HEK293 (cell line): ENCODE results near the gene BOK.

ENCODE experiments used
- CTCF ChIA-PET: fragments of 350-600 bp; formaldehyde crosslinking; extraction: SDS; loops from one replicate; lab custom pipeline; 2021; ENCODE audit warnings: antibody characterized with exemption; lab: Yijun Ruan, JAX
- POLR2A ChIA-PET: fragments of 300-600 bp; formaldehyde crosslinking; extraction: SDS; loops from one replicate; lab custom pipeline; 2020; ENCODE audit warnings: antibody characterized with exemption, inconsistent platforms; lab: Yijun Ruan, JAX
- H3K27ac ChIP-seq: fragments of 200-500 bp; sonication (Bioruptor generic); 2 replicates; pipeline ENCODE4 v1.5.1; 2014; ENCODE audit warnings: low read depth, low read length, control low read depth, inconsistent platforms; ENCODE audit errors: extremely low read depth
- H3K36me3 ChIP-seq, 2 experiments: fragments of 200-500 bp in 1 of 2; sonication (Bioruptor generic) in 1 of 2; 1 replicate in 1 of 2; 2 replicates in 1 of 2; pipeline ENCODE4 v1.5.1; 2014 to 2017; ENCODE audit warnings: inconsistent platforms in 2 of 2, low read length in 2 of 2; ENCODE audit not compliant: control insufficient read depth in 2 of 2, insufficient read depth in 1 of 2
- H3K4me1 ChIP-seq: fragments of 200-500 bp; sonication (Bioruptor generic); 2 replicates; pipeline ENCODE4 v1.5.1; 2014; ENCODE audit warnings: mild to moderate bottlenecking, low read length, inconsistent platforms; ENCODE audit not compliant: control insufficient read depth, insufficient read depth
- H3K4me3 ChIP-seq: 2 replicates; pipeline ENCODE4 v1.5.1; 2011; ENCODE audit warnings: low read depth, mild to moderate bottlenecking, control low read depth, low read length, moderate library complexity
- H3K9me3 ChIP-seq: fragments of 200-500 bp; sonication (Bioruptor generic); 2 replicates; pipeline ENCODE4 v1.5.1; 2014; ENCODE audit warnings: low read depth, low read length, inconsistent platforms; ENCODE audit not compliant: control insufficient read depth, insufficient read depth
- FEZF1 ChIP-seq: fragments of 450-650 bp; formaldehyde crosslinking; IDR thresholded peaks from 2 replicates; pipeline ENCODE4 v1.5.1; 2016; ENCODE audit warnings: missing biosample characterization, missing genetic modification characterization
- GFI1B ChIP-seq: fragments of 450-650 bp; formaldehyde crosslinking; IDR thresholded peaks from 2 replicates; pipeline ENCODE4 v1.5.1; 2016; ENCODE audit warnings: missing biosample characterization, missing genetic modification characterization
- GLI2 ChIP-seq: fragments of 450-650 bp; formaldehyde crosslinking; IDR thresholded peaks from 2 replicates; pipeline ENCODE4; 2017; ENCODE audit warnings: missing biosample characterization, missing genetic modification characterization, low read depth, borderline replicate concordance
- GLI4 ChIP-seq: fragments of 450-650 bp; formaldehyde crosslinking; IDR thresholded peaks from 2 replicates; pipeline ENCODE4 v1.5.1; 2016; ENCODE audit warnings: missing biosample characterization, missing genetic modification characterization
- SP2 ChIP-seq: fragments of 450-650 bp; formaldehyde crosslinking; IDR thresholded peaks from 2 replicates; pipeline ENCODE4 v1.5.1; 2016; ENCODE audit warnings: missing biosample characterization, missing genetic modification characterization
- ZBTB7A ChIP-seq: fragments of 450-650 bp; formaldehyde crosslinking; IDR thresholded peaks from 2 replicates; pipeline ENCODE4 v1.5.1; 2016; ENCODE audit warnings: low read depth, missing biosample characterization, missing genetic modification characterization
- ZIC2 ChIP-seq: fragments of 450-650 bp; formaldehyde crosslinking; IDR thresholded peaks from 2 replicates; pipeline ENCODE4 v1.5.1; 2016; ENCODE audit warnings: missing biosample characterization, missing genetic modification characterization
- ZNF146 ChIP-seq: fragments of 450-650 bp; formaldehyde crosslinking; IDR thresholded peaks from 2 replicates; pipeline ENCODE4 v1.5.1; 2016; ENCODE audit warnings: missing biosample characterization, missing genetic modification characterization
- ZNF157 ChIP-seq: fragments of 450-650 bp; formaldehyde crosslinking; IDR thresholded peaks from 2 replicates; pipeline ENCODE4 v1.5.1; 2016; ENCODE audit warnings: missing biosample characterization, missing genetic modification characterization
- ZNF169 ChIP-seq: fragments of 450-650 bp; formaldehyde crosslinking; IDR thresholded peaks from 2 replicates; pipeline ENCODE4 v1.5.1; 2016; ENCODE audit warnings: missing biosample characterization, missing genetic modification characterization
- ZNF23 ChIP-seq: fragments of 450-650 bp; formaldehyde crosslinking; IDR thresholded peaks from 2 replicates; pipeline ENCODE4 v1.5.1; 2016; ENCODE audit warnings: missing biosample characterization, missing genetic modification characterization, borderline replicate concordance
- ZNF37A ChIP-seq: fragments of 450-650 bp; IDR thresholded peaks from 2 replicates; pipeline ENCODE4 v1.5.1; 2018; ENCODE audit warnings: missing biosample characterization, missing genetic modification characterization
- ZNF449 ChIP-seq: fragments of 450-650 bp; formaldehyde crosslinking; IDR thresholded peaks from 2 replicates; pipeline ENCODE4 v1.5.1; 2017; ENCODE audit warnings: missing biosample characterization, mild to moderate bottlenecking, missing genetic modification characterization, moderate library complexity
- ZNF48 ChIP-seq: fragments of 450-650 bp; formaldehyde crosslinking; IDR thresholded peaks from 2 replicates; pipeline ENCODE4 v1.5.1; 2016; ENCODE audit warnings: missing biosample characterization, missing genetic modification characterization
- ZNF791 ChIP-seq: fragments of 450-650 bp; formaldehyde crosslinking; IDR thresholded peaks from 2 replicates; pipeline ENCODE4 v1.5.1; 2016; ENCODE audit warnings: missing biosample characterization, missing genetic modification characterization
- ZSCAN23 ChIP-seq: fragments of 450-650 bp; formaldehyde crosslinking; IDR thresholded peaks from 2 replicates; pipeline ENCODE4 v1.5.1; 2016; ENCODE audit warnings: missing biosample characterization, missing genetic modification characterization
- TF ChIP-seq, protein P1 (sequence below): fragments of 450-650 bp; formaldehyde crosslinking; IDR thresholded peaks from 2 replicates; pipeline ENCODE4 v1.5.1; 2016; ENCODE audit warnings: missing biosample characterization, missing genetic modification characterization
- TF ChIP-seq, protein P2 (sequence below): fragments of 450-650 bp; formaldehyde crosslinking; IDR thresholded peaks from 2 replicates; pipeline ENCODE4 v1.5.1; 2016; ENCODE audit warnings: missing biosample characterization, missing genetic modification characterization

Gene BOK

DNA sequence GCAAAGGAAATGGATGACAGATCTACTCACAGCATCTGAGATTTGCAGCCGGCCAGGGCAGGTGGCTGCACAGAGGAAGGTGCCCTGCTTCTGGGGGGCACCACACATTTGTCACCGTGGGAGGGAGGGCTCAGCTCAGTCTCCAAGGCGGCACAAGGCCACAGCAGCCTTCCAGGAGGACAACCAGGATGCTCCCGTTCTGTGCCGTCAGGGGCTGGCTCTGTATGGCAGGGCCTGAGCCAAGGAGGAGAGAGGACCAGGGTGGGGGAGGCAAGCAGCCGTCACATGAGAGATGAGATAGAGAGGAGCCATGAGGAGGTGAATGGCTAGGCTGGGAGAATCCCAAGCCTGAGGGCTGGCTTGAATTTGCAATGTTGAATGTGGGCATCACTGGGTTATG lies 4.6 kb upstream of the BOK start:
- no peaks in the 10 kb centered on the region; the same call in 1 of the 2 replicates for H3K9me3 ChIP-seq
- no peak for TF ChIP-seq ZSCAN23 (tag by site-specific recombination)
- no peak for TF ChIP-seq ZNF157
- TF ChIP-seq ZNF37A (tag by site-specific recombination), result no peak
- TF ChIP-seq ZNF449 (tag by site-specific recombination), result no peak
- no peak for TF ChIP-seq ZIC2 (tag by site-specific recombination)
- no peak for TF ChIP-seq ZNF146 (tag by site-specific recombination)
- TF ChIP-seq SP2 (tag by site-specific recombination), result no peak
- POLR2A ChIA-PET, result no interaction called here
- no peaks in the 10 kb centered on the region for H3K36me3 ChIP-seq
- CTCF ChIA-PET, result no interaction called here
- no peak overlapping the region for H3K27ac ChIP-seq
- peaks cover 5% of the 10 kb centered on the region; the same call in 1 of the 2 replicates for H3K4me1 ChIP-seq
- H3K4me3 ChIP-seq, result no peak overlapping the region

DNA sequence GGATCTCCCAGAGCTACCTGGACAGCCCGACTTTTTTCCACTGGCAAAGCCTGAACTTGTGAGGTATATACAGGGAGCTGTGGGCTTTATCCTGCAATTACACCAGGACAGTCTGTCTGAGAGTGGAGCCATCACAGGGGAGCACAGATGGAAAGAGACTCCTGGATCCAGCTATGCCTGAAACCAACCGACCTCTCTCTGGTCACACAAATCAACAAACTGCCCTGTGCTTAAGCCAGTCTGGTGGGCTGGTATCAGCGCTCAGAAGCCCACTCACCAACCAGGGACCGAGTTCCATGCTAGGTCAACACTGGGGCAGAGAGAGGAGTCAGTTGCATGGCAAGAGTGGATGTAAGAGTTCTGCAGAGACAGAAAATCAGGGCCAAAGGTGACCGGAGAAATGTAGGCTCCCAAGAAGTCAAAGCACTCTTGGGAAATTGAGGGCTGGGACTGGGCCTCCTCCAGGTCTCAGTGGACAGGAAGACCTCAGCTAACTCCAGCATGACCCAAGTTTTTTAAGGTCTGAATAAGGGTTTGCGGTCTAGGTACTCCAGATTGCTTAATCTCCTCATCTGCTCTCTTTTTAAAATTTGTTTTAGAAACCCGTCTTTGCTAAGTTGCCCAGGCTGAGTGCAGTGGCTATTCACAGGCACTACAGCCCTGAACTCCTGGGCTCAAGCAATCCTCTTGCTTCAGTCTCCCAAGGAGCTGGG lies 3.8 kb upstream of the BOK start:
- Histone ChIP-seq H3K4me1 (peaks cover 5% of the 10 kb centered on the region; the same call in 1 of the 2 replicates), H3K4me3 (no peak overlapping the region), H3K36me3 (no peaks in the 10 kb centered on the region), H3K27ac (no peak overlapping the region), H3K9me3 (no peaks in the 10 kb centered on the region; the same call in 1 of the 2 replicates)
- ChIA-PET POLR2A (interaction anchor here (0.7 kb wide), 1 partner anchor 11 kb away, joined by 3 read pairs; no protein-coding TSS in a partner anchor), CTCF (no interaction called here)
- TF ChIP-seq, protein P1, sequence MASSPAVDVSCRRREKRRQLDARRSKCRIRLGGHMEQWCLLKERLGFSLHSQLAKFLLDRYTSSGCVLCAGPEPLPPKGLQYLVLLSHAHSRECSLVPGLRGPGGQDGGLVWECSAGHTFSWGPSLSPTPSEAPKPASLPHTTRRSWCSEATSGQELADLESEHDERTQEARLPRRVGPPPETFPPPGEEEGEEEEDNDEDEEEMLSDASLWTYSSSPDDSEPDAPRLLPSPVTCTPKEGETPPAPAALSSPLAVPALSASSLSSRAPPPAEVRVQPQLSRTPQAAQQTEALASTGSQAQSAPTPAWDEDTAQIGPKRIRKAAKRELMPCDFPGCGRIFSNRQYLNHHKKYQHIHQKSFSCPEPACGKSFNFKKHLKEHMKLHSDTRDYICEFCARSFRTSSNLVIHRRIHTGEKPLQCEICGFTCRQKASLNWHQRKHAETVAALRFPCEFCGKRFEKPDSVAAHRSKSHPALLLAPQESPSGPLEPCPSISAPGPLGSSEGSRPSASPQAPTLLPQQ, result no peak
- no peak for TF ChIP-seq ZBTB7A (tag by site-specific recombination)

- H3K27ac ChIP-seq, result no peak overlapping the region
- no peaks in the 10 kb centered on the region for H3K36me3 ChIP-seq
- ChIA-PET POLR2A (interaction anchor here (0.6 kb wide), 1 partner anchor 29 kb away, joined by 3 read pairs; no protein-coding TSS in a partner anchor), CTCF (interaction anchor here (0.5 to 0.6 kb wide), 2 partner anchors 40 to 91 kb away, joined by 3 to 5 read pairs; no protein-coding TSS in a partner anchor)
- H3K4me3 ChIP-seq, result no peak overlapping the region
- TF ChIP-seq GFI1B (tag by site-specific recombination), result no peak
- TF ChIP-seq ZNF23, result no peak
- TF ChIP-seq ZNF791 (tag by site-specific recombination), result no peak
- no peak for TF ChIP-seq ZNF146 (tag by site-specific recombination)
- no peak for TF ChIP-seq FEZF1
- TF ChIP-seq ZNF169 (tag by site-specific recombination), result no peak
- no peak for TF ChIP-seq ZNF48
- TF ChIP-seq, protein P2, sequence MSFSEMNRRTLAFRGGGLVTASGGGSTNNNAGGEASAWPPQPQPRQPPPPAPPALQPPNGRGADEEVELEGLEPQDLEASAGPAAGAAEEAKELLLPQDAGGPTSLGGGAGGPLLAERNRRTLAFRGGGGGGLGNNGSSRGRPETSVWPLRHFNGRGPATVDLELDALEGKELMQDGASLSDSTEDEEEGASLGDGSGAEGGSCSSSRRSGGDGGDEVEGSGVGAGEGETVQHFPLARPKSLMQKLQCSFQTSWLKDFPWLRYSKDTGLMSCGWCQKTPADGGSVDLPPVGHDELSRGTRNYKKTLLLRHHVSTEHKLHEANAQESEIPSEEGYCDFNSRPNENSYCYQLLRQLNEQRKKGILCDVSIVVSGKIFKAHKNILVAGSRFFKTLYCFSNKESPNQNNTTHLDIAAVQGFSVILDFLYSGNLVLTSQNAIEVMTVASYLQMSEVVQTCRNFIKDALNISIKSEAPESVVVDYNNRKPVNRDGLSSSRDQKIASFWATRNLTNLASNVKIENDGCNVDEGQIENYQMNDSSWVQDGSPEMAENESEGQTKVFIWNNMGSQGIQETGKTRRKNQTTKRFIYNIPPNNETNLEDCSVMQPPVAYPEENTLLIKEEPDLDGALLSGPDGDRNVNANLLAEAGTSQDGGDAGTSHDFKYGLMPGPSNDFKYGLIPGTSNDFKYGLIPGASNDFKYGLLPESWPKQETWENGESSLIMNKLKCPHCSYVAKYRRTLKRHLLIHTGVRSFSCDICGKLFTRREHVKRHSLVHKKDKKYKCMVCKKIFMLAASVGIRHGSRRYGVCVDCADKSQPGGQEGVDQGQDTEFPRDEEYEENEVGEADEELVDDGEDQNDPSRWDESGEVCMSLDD (tag by site-specific recombination), result no peak
- TF ChIP-seq GLI2 (tag by site-specific recombination), result no peak
- TF ChIP-seq GLI4 (tag by site-specific recombination), result no peak
- peaks cover 3% of the 10 kb centered on the region; the same call in 1 of the 2 replicates for H3K4me1 ChIP-seq
- no peaks in the 10 kb centered on the region; the same call in 1 of the 2 replicates for H3K9me3 ChIP-seq
Measured at GRCh38 chr2:241555711-241556110, 2.8 kb upstream of the BOK start.
